ENCODE results near the gene ZBTB42.

The ZBTB42 gene

DNA sequence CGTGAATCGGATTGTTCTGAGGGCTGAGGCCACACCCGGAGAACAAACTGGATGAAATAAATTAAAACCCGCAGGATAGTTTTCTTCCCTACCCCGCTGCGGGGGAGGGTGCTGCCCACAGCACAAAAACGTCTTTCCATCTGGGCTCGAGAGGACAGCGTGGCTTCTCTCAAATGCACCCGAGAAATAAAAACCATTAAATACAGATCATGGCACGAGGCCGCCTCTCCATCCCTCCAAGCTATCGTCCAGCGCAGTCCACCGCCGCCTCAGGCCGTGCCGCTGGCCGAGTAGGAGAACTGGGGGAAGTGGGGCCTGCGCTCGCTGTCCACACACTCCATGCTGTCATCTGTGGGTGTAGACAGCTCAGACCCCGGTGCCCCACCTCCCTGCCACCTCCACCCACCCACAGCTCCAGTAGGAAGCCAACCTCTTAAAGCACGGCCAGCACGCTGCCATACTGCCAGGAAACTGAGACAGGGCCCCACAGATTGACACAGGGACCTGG is 30.8 kb upstream of the ZBTB42 start:
- DNase-seq: no peak

DNA sequence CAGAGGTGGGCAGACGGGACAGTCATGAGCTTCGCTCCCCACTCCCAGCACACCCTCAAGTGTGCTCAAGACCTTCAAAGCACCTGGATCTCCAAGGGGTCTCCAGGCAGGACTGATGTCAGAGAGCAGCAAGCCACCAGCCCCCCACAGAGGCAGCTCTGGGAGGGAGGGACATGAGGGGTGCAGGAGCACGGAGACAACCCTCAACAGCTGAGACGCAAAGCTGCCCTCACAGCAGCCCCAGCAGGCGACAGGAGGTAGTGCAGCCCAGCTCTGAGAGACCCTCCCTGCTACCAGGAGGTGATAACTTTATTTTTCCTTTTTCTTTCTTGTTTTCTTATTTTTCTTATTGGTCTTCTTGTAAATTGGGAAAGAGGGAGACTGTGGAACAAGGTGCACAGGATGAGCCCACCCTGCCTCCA is 30.0 kb upstream of the ZBTB42 start:
- DNase-seq: no peak

DNA sequence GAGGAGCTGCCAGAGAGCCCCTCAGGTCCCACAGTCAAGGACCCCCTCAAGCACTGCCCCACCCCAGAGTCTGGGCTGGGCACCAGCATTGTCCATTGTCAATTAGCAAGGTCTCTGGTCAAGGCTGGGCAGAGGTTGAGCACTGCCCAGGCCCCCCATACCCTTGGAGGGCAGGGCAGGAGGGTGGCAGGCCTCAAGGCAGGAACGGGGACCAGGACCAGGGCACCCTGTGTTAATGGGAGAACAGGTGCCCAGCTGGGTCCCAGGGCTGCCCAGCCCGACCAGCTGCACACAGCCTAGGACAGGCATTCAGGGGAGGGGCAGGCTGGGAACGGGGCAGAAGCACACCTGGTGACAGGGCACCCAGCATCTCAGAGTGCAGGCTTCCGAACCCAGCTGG is 29.5 kb upstream of the ZBTB42 start:
- no peak for DNase-seq

DNA sequence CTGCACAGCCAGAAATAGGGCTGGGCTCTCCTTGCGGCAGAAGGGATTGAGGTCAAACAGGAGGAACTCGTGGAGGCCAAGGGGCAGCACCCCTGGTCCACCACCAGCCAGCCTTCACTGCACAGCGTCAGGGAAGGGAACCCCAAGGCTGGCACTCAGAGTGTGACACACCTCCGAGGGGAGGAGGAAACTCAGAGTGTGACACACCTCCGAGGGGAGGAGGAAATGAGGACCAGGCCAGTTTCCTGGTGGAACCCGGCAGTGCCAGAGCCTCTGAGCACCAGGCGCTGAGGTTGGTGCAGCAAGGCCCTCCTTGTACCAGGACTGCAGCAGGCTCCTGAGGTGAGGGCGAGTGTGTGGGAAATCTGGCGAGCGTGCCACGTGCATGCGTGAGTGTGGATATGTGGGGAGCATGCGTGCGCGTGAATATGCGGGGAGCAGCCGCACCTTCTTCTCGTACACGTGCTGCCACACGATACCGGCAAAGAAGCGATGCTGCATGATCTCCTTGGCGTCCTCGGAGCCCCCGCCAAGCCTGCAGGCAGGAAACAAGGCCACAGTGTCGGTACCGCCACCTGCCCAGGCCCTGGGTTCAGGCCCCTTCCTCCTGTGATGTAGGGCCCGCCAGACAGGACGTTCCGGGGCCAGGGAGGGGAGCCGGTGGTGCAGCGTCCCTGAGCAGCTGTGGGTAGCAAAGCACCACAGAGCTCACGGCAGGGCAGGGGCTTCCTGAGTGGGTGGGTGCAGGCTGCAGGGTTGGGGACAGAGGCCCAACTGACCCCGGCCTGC is 28.8 kb upstream of the ZBTB42 start:
- DNase-seq: no peak

DNA sequence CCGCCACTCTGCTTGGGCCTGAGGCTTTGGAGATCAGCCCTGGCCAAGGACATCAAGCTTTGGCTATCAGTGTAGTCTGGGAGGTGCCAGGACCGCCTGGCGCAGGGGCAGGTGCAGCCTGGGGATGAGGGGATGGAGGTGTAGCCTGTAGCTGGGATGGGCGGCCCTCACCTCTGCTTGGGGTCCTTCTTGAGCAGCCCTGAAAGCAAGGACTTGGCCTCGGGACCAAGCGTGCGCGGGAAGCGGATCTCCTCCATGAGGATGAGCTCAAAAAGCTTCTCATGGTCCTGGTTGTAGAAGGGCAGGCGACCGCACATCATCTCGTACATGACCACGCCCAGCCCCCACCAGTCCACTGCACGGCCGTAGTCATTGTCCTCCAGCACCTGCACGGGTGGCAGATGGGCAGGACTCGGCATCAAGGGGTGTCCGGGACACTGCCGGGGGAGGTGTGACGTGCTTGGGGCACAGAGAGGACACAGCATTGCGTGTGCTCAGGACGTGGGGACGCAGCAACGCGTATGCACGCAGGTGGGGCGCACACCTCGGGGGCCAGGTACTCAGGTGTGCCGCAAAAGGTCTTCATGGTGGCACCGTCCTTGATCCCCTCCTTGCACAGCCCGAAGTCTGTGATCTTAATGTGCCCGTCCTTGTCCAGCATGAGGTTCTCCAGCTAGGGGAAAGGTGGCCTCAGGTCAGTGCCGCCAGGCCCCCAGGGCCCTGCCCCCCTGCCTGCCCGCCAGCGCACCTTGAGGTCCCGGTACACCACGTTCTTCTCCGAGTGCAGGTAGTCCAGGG is 28.0 kb upstream of the ZBTB42 start:
- DNase-seq: no peak

DNA sequence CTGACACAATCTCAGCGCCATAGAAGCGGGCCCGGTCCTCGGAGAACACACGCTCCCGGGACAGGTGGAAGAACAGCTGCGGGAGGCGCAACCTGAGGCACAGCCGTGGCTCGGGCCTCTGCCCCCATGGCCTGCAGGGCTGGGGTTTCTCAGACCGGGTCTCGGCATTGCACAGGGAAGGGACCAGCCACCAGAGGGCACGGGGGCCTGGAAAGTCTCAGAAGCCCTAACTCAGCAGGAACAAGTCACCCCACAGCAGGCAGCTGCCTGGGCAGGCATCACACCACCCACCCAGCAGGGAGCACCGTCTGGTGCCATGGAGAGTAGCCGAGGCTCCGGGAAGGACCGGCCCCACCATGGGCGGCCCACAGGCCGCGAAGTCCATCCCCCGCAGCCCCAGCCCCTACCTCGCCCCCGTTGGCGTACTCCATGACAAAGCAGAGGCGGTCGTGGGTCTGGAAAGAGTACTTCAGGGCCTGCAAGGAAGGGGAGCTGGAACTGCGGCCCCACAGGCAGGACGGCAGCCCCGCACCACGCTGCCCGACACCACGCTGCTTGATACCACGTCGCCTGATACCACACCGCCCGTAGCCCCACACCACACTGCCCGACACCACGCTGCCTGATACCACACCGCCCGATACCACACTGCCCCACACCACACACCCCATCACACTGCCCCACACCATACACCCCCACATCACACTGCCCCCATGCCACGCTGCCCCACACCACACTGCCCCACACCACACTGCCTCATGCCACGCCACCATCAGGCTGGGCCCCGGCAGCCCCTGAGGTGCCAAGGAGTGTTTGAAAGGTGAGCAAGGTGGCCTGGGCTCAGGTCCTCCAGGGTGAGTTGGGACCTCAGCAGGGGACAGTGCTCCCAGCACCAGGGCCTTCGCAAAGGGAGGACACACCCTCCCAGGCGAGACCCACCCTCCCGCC is 27.1 kb upstream of the ZBTB42 start:
- DNase-seq: no peak

DNA sequence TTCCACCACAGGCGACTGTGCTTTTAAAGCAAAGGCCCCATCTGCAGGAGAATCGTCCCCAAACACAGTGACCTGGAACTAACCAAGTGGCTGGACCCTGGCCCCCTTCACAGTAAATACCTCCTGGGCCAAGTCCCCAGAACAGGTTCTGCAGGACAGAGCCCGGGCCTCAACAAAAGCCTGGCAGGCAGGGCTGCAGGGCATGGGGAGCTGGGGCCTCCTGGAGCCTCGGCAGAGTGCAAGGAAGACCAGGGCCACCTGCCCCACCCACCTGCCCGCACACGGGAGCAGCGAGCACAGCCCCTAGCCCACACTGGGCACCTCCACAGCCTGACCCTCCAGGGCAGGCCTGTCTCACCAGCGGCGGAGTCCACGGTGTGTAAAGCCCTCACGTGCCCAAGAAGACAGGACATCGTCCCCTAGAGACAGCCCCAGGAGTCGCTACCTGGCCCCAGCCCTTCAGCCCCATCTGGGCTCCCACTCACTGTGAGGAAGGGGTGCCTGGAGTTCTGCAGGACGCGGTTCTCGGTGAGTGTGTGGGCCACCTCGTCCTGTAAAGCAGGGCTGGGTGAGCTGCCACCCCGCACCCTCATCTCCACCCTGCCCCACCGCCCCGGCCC is 26.3 kb upstream of the ZBTB42 start:
- DNase-seq: no peak

DNA sequence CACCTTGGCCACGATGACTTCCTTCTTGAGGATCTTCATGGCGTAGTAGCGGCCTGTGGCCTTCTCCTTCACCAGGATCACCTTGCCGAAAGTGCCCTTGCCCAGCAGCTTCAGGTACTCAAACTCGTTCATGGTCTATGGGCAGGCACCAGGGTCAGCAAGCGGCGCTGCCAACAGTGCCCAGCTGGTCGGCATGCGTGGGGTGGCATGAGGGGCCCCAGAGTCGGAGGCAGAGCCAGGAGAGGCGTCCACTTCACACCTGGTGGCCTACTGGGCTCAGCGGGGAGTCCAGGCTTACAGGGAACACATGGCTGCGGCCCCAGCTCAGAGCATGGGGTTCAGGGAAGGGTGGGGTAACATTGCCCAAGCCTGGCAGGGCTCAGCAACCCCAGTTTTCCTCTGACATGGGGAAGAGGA is 25.8 kb upstream of the ZBTB42 start:
- DNase-seq: no peak

DNA sequence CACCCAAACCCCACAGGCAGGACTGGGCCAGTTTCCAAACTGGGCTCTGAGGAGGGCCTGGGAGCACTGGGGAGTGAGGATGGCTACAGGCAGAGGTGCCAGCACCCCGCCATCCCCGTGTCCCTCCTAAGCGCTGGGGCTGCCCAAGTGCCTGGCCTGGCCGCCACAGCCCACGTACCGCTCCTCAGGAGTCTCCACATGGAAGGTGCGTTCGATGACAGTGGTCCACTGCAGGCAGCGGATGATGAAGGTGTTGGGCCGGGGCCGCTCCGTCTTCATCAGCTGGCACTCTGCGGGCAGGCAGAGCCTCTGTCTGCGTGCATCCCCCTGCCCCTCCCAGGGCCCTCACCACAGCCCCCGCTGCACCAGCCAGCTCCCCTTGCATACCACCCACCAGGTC is 24.4 kb upstream of the ZBTB42 start:
- no peak for DNase-seq

DNA sequence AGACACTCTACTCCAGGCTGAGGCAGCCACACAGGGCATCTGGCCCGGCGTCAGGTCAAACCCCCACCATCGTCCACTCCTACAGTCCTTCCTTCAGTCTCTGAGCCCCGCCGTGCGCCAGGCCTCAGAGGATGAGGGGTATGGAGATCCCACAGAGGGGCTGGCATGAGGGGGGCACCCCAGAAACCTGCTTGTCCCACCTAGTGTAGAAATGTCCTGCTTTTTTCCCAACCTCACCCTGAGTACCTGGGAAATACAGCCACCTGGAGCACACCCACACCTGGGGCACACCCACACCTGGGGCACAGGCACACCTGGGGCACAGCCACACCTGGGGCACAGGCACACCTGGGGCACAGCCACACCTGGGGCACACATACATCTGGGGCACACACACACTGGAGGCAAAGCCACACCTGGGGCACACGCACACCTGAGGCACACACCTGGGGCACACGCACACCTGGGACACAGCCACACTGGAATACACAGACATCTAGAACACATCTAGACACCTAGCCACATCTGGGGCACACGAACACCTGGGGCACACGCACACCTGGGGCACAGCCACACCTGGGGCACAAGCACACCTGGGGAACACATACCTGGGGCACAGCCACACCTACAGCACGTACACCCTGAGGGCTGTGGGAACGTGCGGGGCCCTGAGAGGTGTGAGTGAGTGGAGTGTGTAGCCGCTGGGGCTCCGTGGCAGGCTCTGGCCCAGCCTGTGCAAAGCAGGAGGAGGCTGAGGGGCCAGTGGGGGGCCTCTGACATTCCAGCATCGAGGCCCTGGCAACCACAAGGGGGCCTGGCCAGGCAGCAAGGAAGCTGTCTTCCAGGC is 23.7 kb upstream of the ZBTB42 start:
- DNase-seq: no peak

DNA sequence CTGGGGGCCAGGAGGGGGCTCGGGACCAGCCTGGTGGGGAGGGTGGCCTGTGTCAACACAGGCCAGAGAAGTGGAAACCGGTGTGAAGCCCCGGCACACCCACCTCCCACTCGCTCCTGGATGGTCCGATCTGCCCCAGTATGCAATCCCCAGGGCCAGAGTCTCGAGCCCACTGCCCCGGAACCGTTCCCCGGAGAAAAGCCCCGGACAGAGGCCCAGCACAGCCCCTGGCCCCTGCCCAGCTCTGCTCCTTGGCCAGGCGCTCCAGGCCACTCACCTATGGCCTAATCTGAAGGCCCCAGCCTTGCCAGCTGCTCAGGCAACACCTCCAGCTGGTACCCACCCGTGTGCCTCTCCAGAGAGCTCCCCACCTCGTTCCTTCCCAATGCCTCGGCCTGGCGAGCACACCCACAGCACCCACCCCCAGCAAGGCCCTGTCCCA is 23.1 kb upstream of the ZBTB42 start:
- no peak for DNase-seq

DNA sequence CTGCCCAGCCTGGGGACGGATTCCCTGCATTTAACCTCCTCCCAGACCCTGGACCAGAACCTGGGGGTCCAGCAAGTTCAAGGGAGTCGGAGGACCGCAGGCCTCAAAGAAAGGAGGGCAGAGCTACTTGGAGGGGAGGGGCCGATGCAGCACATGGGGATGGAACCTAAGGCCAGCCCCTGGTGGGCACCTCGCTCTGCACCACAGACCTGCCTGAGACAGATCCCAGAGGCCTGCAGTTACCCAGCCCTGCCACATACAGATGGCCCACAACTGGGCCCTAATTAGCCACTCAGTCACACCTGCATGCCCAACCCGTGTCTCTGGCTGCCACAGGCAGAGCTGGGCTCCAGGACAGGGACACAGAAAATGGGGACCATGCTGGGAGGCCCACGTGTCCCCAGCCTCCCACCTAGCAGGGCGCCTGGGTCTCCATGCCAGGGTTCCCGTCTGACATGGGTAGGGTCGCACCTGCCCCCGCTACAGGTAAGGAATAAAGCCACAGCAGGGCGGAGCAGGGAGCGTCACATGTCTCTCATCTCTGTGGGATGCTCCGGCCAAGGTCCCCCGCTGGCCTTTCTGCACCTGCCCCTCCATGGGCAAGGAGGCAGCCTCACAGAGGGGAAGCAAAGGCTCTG is 22.1 kb upstream of the ZBTB42 start:
- DNase-seq: no peak

DNA sequence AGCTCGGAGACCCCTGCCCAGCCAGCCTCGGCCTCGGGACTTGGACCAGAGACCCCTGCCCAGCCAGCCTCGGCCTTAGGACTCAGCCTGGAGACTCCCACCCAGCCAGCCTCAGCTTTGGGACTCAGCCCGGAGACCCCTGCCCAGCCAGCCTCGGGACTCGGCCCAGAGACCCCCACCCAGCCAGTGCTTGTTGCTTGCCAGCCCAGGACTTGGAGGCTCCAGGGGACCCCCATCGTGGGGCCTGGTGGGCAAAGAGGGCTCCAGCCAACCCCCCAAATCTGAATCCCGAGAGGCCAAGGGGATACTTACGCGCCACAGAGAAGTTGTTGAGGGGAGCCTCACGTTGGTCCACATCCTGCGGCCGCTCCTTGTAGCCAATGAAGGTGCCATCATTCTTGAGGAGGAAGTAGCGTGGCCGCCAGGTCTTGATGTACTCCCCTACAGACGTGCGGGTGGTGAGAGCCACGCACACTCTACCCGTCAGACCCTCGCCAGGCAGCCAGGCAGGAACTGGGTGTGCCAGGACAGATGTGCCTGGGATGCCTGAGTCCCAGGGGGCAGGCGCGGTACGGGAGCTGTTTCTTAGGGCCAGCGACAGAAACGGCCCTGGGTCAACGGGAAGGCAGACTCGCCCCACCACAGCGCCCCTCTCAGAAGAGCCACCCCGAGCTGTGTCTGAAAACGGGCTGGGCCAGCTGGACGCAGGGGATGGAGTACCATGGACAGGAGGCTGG is 21.0 kb upstream of the ZBTB42 start:
- DNase-seq: no peak

DNA sequence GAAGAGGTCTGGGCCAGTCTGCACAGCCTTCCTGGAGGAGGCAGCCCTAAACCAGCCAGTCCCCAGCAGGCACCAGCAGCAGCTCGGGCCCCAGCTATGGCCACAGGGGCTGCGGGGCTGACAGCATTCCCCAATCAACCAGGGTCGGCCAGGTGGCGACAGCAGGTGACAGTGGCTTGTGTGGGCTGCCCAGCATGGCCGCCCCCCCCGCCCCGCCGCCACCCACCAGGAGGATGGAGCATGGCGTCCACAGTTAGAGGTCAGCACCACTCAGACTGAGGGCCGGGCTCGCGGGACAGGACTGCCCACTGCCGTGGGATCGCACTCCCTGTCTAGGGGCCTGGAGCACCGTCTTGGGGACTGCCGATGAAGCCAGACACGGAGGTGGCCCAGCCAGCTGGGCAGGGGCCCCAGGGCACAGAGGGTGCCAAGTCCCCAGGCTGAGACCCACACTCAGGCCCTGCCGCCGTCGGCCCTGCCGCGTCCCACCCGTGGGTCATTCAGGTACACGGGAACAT is 20.3 kb upstream of the ZBTB42 start:
- DNase-seq: no peak

DNA sequence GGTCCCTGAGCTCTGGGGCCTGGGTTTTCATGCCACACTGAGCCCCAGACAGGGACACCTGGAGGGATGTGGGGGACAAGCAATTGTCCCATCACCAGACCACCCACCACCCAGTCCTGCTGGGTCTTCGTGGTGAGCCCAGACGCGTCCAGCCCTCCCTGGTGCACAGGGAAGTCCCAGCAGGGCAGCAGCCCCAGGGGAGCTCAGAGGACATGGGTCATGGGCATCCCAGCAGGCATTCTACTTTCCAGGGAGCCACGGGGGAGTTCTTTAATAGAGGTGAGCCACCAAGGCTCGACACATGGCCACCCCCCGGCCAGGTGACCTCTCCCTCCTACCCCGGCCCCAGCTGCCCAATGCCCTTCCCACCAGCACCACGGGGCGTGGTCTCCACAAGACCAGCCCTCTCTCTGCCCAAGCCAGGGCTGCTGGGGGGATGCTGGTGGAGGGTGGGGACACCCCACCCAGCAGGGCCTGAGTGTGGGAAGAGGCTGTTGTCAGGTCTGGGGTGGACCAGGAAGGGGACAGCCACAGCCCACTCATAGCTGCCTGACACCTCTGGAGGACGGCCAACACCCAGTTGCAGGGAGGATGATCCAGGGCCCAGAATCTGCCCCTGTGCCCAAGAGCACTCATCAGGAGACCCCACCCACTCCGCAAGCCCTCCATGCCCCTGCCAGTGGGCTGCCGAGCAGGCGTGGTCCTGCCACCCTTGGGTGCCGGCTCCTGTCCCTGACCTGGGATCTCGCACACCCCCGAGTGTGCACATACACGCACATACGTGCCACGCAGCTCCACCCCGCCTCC is 19.4 kb upstream of the ZBTB42 start:
- DNase-seq: no peak

DNA sequence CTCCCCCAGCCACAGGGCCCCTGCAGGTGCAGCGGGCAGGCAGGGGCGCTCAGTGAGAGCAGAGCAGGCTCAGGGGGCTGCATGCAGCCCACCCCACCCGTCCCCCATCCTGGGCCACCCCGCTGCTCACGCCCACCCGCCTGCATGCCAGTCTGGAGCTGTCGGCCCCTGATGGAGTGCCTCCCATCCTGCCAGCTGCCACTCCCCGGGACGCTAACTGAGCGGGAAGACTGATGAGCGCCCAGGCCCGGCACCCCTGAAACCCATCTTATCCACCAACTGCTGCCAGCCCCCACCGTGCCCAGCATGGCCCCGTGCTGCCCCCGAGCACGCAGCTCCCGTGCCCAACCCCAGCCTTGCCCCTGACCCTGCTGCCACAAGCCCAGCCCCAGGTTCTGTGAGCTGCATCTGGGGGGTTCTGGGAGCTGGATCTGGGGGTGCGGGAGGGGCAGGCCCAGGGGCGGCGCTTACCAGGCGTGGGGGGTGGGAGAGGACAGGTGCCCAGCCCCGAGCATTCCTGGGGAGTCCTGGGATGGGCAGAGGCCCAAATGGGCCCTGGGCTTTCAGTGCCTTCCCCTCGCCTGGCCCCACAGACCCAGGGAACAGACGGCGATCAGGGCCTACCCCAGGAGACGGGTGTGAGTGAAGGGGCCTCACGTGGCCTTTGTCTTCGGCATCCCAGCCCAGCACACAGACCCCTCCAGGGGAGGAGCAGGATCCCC is 18.7 kb upstream of the ZBTB42 start:
- DNase-seq: peak; percentile 56

DNA sequence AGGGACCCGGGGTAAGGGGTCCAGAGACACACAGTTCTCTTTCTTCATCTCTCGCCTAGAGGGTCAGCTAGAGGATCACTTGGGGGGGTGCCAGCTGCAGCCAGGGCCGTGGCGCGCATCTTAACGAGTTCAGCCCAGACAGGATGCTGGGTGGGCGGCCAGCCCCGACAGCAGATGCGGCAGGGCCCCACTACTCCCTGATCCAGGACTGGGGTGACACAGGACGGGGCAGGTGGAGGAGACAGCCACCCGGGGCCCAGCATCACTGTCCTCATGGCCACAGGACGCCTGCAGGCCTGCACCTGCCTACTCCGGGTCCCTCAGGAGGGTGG is 18.1 kb upstream of the ZBTB42 start:
- DNase-seq: no peak

DNA sequence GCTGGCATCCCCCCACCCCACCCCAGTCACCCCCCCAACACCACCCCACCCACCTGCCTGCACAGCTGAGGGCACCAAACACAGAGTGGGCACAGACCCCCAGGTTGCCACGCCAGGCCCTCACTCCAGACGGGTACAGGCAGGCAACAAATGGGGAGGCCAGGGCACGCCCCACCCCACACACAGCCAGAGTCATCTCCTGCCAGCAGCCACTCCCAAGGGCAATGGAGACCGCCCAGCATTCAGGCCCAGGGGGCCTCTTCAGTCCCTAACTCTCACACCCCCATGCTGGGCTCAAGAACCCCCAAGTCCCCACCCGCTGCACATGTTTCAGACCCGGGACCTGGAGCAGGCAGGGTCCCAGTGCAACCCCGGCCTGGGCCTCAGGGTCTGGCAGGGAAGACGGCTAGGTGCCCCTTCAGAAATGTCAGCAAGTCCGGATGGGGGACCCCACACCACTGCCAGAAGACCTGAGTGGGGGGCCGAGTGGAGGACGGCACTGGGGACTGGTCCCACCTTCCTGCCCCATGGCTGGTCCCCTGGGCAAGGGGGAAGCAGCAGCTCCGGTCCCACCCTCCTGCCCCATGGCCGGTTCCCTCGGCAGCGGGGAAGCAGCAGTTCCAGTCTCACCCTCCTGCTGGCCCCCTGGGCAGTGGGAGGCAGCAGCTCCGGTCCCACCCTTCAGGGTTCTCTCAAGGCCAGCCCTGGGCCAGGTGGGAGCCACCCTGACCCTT is 17.2 kb upstream of the ZBTB42 start:
- no peak for DNase-seq

Measured in NCI-H1694 treated with DMSO at 0.1 percent for 48 hours (cell line).